NCI-H128 (cell line): Measurements from ENCODE around the gene LYPD3.
A peak's percentile ranks its signal among the peaks of the same experiment; 100 is the strongest.
"Not testable (repeated sequence)": the region's sequence is repeated elsewhere in the genome, so short reads cannot be mapped to it uniquely, and the experiment has no call there.

ENCODE experiments used
- DNase-seq: peaks from one replicate; lab custom pipeline; 2025; ENCODE audit not compliant: unreplicated experiment; lab: John Stamatoyannopoulos, UW

LYPD3 gene

GRCh38 chr19:43465468-43466120 is at the start of gene LYPD3:
LYPD3 (minus strand) TSS chr19:43465608; CDS start chr19:43465571, 37 bp downstream.
- DNase-seq: no peak

GRCh38 chr19:43512399-43512798 is 47.0 kb upstream of the LYPD3 start:
- DNase-seq: not testable (repeated sequence)

GRCh38 chr19:43511324-43511723 is 45.9 kb upstream of the LYPD3 start:
- no peak for DNase-seq

GRCh38 chr19:43510713-43511112 is 45.3 kb upstream of the LYPD3 start:
- DNase-seq: no peak

GRCh38 chr19:43507880-43508279 is 42.5 kb upstream of the LYPD3 start:
- DNase-seq: no peak

GRCh38 chr19:43506629-43507028 is 41.2 kb upstream of the LYPD3 start:
- no peak for DNase-seq

- no peak for DNase-seq
These were observed 40.5 kb upstream of the LYPD3 start for GRCh38 chr19:43505941-43506340.

GRCh38 chr19:43505186-43505456 is 39.7 kb upstream of the LYPD3 start:
- no peak for DNase-seq

GRCh38 chr19:43504426-43505185 is 39.2 kb upstream of the LYPD3 start, which contains the start of gene PHLDB3:
PHLDB3 (minus strand) TSS chr19:43504746; CDS start chr19:43504118, 628 bp downstream.
- no peak for DNase-seq

- peak; percentile 62 for DNase-seq
These were observed 38.4 kb upstream of the LYPD3 start for GRCh38 chr19:43503501-43504425.

- no peak for DNase-seq
These were observed 37.1 kb upstream of the LYPD3 start for GRCh38 chr19:43502419-43502976.

- no peak for DNase-seq
These were observed 36.4 kb upstream of the LYPD3 start for GRCh38 chr19:43501661-43502418.

- DNase-seq: no peak
These were observed 33.6 kb upstream of the LYPD3 start for GRCh38 chr19:43499042-43499441.

GRCh38 chr19:43498233-43498842 is 32.9 kb upstream of the LYPD3 start:
- DNase-seq: no peak

GRCh38 chr19:43496960-43497359 is 31.6 kb upstream of the LYPD3 start:
- DNase-seq: no peak

GRCh38 chr19:43495082-43495481 is 29.7 kb upstream of the LYPD3 start:
- no peak for DNase-seq

GRCh38 chr19:43490759-43491158 is 25.4 kb upstream of the LYPD3 start:
- DNase-seq: no peak

- no peak for DNase-seq
These were observed 24.7 kb upstream of the LYPD3 start for GRCh38 chr19:43489979-43490599.

GRCh38 chr19:43489310-43489709 is 23.9 kb upstream of the LYPD3 start:
- no peak for DNase-seq

GRCh38 chr19:43488179-43488578 is 22.8 kb upstream of the LYPD3 start:
- DNase-seq: no peak
